HG03103 (cell line): ENCODE data around the gene SSX3.
"Not testable (repeated sequence)": the region's sequence is repeated elsewhere in the genome, so short reads cannot be mapped to it uniquely, and the experiment has no call there.

Experiments used
- ATAC-seq: cut with Tn5 transposase; IDR thresholded peaks from one replicate; pipeline ENCODE4 v1.9.1; 2021; ENCODE audit warnings: low read depth; ENCODE audit not compliant: unreplicated experiment

Gene SSX3

GRCh38 chrX:48356315-48357094 lies at the start of gene SSX3:
Gene SSX3 (minus strand): TSS chrX:48356703. CDS start chrX:48355249, 1,454 bp downstream.
- ATAC-seq: not testable (repeated sequence)

GRCh38 chrX:48397825-48398224 lies 41.3 kb upstream of the SSX3 start:
- not testable (repeated sequence) for ATAC-seq

- ATAC-seq: not testable (repeated sequence)
Measured at GRCh38 chrX:48396931-48397330, 40.4 kb upstream of the SSX3 start.

GRCh38 chrX:48383239-48383638 lies 26.7 kb upstream of the SSX3 start, which contains the start of gene SSX4:
Gene SSX4 (plus strand): TSS chrX:48383539. CDS start chrX:48384054, 515 bp downstream.
- not testable (repeated sequence) for ATAC-seq

GRCh38 chrX:48370408-48370807 lies 13.9 kb upstream of the SSX3 start:
- not testable (repeated sequence) for ATAC-seq

GRCh38 chrX:48367717-48368408 lies 11.4 kb upstream of the SSX3 start:
- not testable (repeated sequence) for ATAC-seq

GRCh38 chrX:48359281-48359680 lies 2.8 kb upstream of the SSX3 start:
- ATAC-seq: not testable (repeated sequence)

GRCh38 chrX:48357681-48358080 lies 1.2 kb upstream of the SSX3 start:
- no peak for ATAC-seq

GRCh38 chrX:48346059-48346458 lies 10.4 kb downstream of the SSX3 start:
- not testable (repeated sequence) for ATAC-seq

- not testable (repeated sequence) for ATAC-seq
Measured at GRCh38 chrX:48313996-48314395, 42.5 kb downstream of the SSX3 start.

- ATAC-seq: no peak
Measured at GRCh38 chrX:48306175-48306574, 50.3 kb downstream of the SSX3 start.
